ENCODE measurements around the gene NUP153. TPM values are rescaled to one million over a fixed set of nuclear protein-coding genes. Genes with fewer than 3 reads are reported as not detected.

NUP153 gene
- total RNA-seq, 1 donor from 2014 or later: 34.2 TPM

- Mint-ChIP-seq H3K9me3 (ENCODE audit: unreplicated experiment) (no peaks in the 10 kb centered on the region), H3K4me3 (ENCODE audit: unreplicated experiment) (no peak overlapping the region), H3K27me3 (ENCODE audit: unreplicated experiment) (peaks cover 2% of the 10 kb centered on the region), H3K27ac (ENCODE audit: unreplicated experiment) (no peak overlapping the region), H3K36me3 (ENCODE audit: unreplicated experiment) (no peaks in the 10 kb centered on the region), H3K4me1 (ENCODE audit: low read depth, unreplicated experiment) (peaks cover 7% of the 10 kb centered on the region)
- TF ChIP-seq CTCF (IDR thresholded peaks at IDR 0.05; ENCODE audit: partially characterized antibody, unreplicated experiment): no peak
- no peak for DNase-seq
Observed at GRCh38 chr6:17691925-17692538, 14.7 kb downstream of the NUP153 start.

GRCh38 chr6:17688481-17688880 lies 18.2 kb downstream of the NUP153 start:
- H3K36me3 Mint-ChIP-seq (ENCODE audit: unreplicated experiment): no peaks in the 10 kb centered on the region
- H3K4me3 Mint-ChIP-seq (ENCODE audit: unreplicated experiment): no peak overlapping the region
- TF ChIP-seq CTCF (IDR thresholded peaks at IDR 0.05; ENCODE audit: partially characterized antibody, unreplicated experiment): no peak
- H3K27ac Mint-ChIP-seq (ENCODE audit: unreplicated experiment): peak overlapping the region; percentile 52
- DNase-seq: no peak
- H3K4me1 Mint-ChIP-seq (ENCODE audit: low read depth, unreplicated experiment): peaks cover 10% of the 10 kb centered on the region
- H3K27me3 Mint-ChIP-seq (ENCODE audit: unreplicated experiment): no peaks in the 10 kb centered on the region
- H3K9me3 Mint-ChIP-seq (ENCODE audit: unreplicated experiment): no peaks in the 10 kb centered on the region

GRCh38 chr6:17687136-17687535 lies 19.6 kb downstream of the NUP153 start:
- Mint-ChIP-seq H3K9me3 (ENCODE audit: unreplicated experiment) (no peaks in the 10 kb centered on the region), H3K27me3 (ENCODE audit: unreplicated experiment) (no peaks in the 10 kb centered on the region), H3K4me1 (ENCODE audit: low read depth, unreplicated experiment) (peaks cover 8% of the 10 kb centered on the region), H3K4me3 (ENCODE audit: unreplicated experiment) (no peak overlapping the region), H3K36me3 (ENCODE audit: unreplicated experiment) (no peaks in the 10 kb centered on the region), H3K27ac (ENCODE audit: unreplicated experiment) (peak overlapping the region; percentile 6)
- DNase-seq: no peak
- TF ChIP-seq CTCF (IDR thresholded peaks at IDR 0.05; ENCODE audit: partially characterized antibody, unreplicated experiment): no peak

- Mint-ChIP-seq H3K9me3 (ENCODE audit: unreplicated experiment) (peaks cover 3% of the 10 kb centered on the region), H3K4me3 (ENCODE audit: unreplicated experiment) (no peak overlapping the region), H3K27me3 (ENCODE audit: unreplicated experiment) (no peaks in the 10 kb centered on the region), H3K4me1 (ENCODE audit: low read depth, unreplicated experiment) (peaks cover 5% of the 10 kb centered on the region), H3K36me3 (ENCODE audit: unreplicated experiment) (no peaks in the 10 kb centered on the region), H3K27ac (ENCODE audit: unreplicated experiment) (no peak overlapping the region)
- no peak for DNase-seq
- TF ChIP-seq CTCF (IDR thresholded peaks at IDR 0.05; ENCODE audit: partially characterized antibody, unreplicated experiment): no peak
Observed at GRCh38 chr6:17684134-17684533, 22.6 kb downstream of the NUP153 start.

GRCh38 chr6:17683428-17683827 lies 23.3 kb downstream of the NUP153 start:
- no peak for TF ChIP-seq CTCF (IDR thresholded peaks at IDR 0.05; ENCODE audit: partially characterized antibody, unreplicated experiment)
- DNase-seq: no peak
- Mint-ChIP-seq H3K4me1 (ENCODE audit: low read depth, unreplicated experiment) (peaks cover 5% of the 10 kb centered on the region), H3K36me3 (ENCODE audit: unreplicated experiment) (no peaks in the 10 kb centered on the region), H3K9me3 (ENCODE audit: unreplicated experiment) (peaks cover 3% of the 10 kb centered on the region), H3K27ac (ENCODE audit: unreplicated experiment) (no peak overlapping the region), H3K4me3 (ENCODE audit: unreplicated experiment) (no peak overlapping the region), H3K27me3 (ENCODE audit: unreplicated experiment) (no peaks in the 10 kb centered on the region)

Data from glutamatergic neuron (in vitro differentiated cells).